RKO (cell line): ENCODE measurements around the gene ATP5F1C.
"Not testable (repeated sequence)": the region's sequence is repeated elsewhere in the genome, so short reads cannot be mapped to it uniquely, and the experiment has no call there.

Experiments
- DNase-seq: peaks from one replicate; pipeline ENCODE4 v3.0.0-alpha.2; 2016; ENCODE audit warnings: low spot score

Gene ATP5F1C

DNA sequence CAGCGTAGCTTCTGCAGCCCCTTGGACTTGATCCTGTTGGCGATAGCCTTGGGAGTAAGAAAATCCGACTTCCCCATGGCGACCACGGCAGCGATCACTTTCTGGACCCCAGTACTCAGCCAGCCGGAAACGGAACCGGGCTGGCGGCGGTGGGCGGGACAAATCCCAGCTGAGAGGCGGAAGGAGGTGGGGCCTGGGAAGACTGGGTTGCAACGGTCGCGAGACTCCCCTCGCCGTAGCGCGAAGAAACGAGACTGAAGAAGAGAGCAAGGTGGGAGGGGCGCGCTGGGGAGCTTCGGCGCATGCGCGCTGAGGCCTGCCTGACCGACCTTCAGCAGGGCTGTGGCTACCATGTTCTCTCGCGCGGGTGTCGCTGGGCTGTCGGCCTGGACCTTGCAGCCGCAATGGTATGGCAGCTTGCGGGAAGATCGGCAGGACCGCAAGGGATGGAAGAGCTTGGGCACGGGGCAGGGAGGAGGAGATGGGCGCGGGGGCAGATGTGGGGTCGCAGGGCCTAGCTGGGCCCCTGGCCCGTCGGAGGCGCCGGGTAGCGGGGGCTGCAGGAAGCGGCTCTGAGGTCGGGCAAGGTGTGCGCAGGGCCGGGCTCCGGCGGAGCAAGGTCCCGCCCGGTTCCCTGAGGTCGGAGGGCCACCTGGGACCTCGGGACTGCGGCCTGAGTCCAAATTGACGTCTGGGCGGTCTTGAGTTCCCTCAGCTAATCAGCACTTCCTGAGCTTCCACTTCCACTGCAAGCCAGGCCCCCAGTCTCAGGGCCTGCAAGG lies at the start of gene ATP5F1C, which contains the start of gene KIN:
TSS of gene ATP5F1C (plus strand) at position 321 of the 782 bp plus-strand sequence. CDS start at position 352, 31 bp downstream.
TSS of gene KIN (minus strand) at position 137 of the 782 bp plus-strand sequence. CDS start at position 77, 60 bp downstream.
- DNase-seq = peak; percentile 98

DNA sequence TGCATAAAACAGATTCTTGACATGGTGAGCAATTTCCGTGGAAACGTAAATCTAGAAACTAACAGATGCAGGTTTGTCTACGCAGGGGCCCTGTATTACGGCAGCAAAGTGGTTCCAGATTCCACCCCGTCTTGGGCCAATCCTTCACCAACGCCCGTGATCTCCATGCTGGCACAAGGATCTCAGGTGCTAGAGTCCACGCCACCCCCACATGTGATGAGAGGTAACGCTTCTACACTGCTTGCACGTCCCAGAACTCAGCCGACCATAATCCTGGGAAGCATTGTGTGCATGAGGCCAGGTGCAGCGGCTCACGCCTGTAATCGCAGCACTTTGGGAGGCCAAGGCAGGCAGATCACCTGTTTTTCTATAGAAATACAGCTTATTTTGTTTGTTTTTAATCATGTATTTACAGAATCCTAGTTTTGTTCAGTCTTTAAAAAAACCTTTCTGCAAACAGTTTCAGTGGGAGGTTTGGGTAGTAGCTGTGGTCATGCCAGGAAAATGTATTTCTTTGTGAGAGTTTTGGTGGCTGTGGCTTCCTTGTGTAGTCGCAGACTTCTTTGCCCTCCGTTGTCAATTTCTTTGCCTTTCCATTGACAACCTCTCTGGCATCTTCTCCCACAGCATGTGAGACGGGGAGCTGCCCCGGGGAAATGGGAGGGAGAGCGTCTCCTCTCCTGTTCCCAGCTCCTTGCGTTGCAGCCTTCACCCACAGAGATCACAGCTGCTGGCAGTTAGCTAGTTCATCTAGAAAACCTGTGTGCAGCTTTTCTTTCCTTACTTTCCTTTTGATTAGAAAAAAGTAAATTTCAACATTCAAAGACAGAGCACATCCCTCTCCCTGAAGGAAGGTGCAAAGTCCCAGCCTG lies 49.2 kb upstream of the ATP5F1C start:
- DNase-seq = no peak

DNA sequence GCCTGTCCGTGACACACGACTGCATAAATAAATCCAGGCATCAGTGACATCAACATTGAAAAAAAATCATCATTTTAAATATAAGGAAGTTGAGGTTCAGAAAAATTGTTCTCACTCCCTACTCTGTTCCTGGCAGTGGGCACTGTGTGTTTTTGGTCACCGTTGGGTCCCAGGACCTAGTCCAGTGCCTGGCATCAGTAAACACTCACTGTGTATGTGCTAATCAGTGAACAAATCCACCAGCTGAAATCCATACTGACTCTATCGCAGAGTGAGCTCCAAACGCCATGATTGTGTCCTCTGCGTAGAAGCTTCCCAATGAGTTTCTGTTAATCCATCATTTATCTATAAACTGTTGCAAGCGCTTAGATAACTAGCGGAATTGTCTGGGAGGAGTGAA lies 43.7 kb upstream of the ATP5F1C start:
- no peak for DNase-seq

DNA sequence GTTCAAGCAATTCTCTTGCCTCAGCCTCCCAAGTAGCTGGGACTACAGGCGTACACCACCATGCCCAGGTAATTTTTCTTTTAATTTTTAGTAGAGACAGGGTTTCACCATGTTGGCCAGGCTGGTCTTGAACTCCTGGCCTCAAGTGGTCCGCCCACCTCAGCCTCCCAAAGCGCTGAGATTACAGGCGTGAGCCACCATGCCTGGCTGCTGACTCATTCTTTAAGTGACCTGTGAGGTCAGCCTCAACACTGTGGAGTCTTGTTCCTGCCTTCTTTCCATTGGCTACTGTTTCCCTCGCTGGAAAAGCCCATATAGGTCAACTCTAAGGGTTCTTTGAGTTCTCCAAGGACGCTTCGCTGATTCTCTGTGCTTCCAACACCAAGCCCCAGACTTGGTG lies 39.3 kb upstream of the ATP5F1C start:
- peak; percentile 37 for DNase-seq

DNA sequence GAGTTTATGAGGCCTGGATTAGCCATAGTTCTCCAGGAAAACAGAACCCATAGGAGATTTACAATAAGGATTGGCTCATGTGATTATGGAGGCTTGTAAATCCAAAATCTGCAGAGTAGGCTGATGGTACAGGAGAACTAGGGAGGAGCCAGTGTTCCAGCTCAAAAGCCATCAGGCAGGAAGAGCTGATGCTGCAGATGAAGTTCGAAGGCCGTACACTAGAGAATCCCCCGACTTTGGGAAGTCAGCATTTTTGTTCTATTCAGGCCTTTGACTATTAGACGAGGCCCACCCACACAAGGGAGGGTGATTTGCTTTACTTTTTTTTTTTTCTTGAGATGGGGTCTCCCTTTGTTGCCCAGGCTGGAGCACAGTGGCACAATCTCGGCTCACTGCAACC lies 37.8 kb upstream of the ATP5F1C start:
- DNase-seq = no peak

DNA sequence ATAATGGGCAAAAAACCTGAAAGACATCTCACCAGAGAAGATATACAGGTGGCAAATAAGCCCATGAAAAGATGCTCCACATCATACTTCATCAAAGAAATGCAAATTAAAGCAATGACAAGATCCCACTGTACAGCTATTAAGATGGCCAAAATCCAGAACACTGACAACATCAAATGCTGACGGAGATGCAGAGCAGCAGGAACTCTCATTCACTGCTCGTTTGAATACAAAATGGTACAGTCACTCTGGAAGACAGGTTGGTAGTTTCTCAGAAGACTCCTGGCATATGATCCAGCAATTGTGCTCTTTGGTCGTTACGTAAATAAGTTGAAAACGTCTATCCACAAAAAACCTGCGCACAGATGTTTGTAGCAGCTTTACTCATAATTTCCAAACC lies 35.7 kb upstream of the ATP5F1C start:
- no peak for DNase-seq

DNA sequence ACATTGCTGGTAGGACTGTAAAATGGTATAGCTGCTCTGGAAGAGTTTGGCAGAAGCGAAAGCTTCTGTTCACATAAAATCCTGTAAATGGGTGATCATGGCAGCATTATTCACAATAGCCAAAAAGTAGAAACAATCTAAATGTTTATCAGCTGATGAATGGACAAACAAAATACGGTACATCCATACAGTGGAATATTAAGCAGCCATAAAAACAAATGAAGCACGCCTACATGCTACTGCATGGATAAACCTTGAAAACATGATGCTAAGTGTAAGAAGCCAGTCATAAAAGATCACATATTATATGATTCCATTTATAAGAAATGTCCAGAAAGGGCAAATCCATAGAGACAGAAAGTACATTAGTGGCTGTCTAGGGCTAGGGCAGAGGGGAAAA lies 32.9 kb upstream of the ATP5F1C start:
- DNase-seq = no peak

DNA sequence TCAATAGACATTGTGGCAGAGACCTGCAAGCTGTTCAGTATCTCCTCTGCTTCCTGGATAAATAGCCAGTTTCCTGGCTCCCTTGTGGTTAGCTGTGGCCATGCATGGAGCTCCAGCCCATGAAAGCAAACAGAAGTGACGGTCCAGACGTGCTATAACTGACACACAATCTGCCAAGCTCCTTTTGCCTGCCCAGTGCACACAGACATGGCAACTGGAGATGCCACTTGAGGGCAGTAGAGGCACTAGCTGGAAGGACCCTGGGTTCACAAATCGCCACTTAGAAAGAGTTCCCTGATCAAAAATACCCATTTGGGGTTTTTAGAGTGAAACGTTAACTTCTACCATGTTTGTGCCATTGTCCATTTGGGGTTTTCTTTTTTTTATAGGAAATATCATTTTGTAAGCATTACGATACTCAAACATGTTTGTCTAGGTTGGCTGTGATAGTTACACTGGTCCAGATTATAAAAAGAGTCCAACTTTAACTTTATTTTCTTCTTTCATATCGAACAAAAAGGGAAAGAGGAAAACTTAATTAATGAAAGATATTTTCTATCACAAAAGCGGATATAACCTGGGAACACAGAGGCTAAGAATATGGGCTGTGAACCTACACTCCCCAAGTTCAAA lies 31.5 kb upstream of the ATP5F1C start:
- peak; percentile 67 for DNase-seq

DNA sequence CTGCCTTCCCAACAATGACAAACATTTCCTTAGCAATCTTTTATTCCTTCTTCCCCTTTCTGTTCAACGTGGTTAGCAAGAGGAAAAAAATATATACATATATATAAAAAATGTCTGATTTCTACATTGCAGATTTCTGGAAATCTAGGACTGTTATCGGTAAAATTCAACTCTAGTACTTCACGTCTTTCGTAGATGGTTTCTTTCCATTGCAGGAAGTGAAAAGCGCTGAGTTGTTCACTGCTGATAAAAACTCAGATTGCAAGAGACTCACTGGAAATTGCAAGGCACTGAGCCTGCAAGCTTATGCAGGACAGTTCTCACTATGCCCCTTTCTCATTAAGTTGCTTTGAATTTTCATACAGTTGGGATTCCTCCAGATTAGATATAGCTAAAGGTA lies 24.0 kb upstream of the ATP5F1C start:
- no peak for DNase-seq

DNA sequence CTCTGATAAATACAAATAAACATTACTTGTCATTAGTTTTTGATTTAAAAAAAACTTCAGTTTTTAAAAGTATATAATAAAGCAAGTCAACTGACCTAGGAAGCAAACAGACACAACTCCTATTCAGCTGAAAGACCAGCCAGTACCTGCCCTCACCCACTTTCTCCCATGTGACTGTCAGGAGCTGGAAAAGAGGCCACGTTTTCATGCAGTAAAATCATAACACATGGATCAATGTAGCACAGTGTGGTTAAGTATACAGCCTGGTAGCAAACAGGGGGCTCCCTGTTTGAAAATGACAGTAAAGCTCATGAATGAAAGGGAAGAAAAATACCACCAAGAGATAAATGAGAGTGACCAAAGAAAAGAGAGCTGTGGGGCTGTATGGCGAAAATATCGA lies 21.7 kb upstream of the ATP5F1C start:
- DNase-seq = no peak

DNA sequence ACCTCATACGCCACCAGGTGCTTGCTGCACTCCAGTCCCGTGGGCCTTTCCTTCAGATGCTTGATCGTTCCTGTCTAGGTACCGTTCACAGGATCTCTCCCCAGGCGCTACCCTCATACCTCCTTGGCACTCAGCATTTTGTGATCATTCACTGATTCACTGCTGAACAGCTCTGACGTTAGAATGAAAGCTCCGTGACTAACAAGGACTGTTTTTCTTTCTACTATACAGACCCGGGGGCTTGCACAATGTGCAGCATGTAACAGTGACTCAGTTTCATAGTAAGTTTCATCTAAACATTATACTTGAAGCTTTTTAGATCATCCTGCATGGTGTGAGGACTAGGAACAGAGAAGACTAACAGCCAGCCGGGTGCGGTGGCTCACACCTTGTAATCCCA lies 20.8 kb upstream of the ATP5F1C start:
- peak; percentile 25 for DNase-seq

DNA sequence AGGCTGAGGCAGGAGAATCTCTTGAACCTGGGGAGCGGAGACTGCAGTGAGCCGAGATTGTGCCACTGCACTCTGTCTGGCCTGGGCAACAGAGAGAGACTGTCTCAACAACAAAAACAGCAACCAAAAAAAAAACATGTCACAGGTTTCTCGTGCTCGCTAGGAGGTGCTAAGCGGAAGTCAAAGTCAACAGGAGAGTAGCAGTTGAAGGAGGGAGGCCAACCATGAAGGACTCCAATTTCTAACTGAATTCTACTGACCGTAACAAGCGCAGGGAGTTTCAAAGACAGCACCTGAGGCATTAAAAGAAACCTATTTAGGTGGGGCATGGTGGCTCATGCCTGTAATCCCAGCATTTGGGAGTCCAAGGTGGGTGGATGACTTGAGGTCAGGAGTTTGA lies 19.6 kb upstream of the ATP5F1C start:
- no peak for DNase-seq

DNA sequence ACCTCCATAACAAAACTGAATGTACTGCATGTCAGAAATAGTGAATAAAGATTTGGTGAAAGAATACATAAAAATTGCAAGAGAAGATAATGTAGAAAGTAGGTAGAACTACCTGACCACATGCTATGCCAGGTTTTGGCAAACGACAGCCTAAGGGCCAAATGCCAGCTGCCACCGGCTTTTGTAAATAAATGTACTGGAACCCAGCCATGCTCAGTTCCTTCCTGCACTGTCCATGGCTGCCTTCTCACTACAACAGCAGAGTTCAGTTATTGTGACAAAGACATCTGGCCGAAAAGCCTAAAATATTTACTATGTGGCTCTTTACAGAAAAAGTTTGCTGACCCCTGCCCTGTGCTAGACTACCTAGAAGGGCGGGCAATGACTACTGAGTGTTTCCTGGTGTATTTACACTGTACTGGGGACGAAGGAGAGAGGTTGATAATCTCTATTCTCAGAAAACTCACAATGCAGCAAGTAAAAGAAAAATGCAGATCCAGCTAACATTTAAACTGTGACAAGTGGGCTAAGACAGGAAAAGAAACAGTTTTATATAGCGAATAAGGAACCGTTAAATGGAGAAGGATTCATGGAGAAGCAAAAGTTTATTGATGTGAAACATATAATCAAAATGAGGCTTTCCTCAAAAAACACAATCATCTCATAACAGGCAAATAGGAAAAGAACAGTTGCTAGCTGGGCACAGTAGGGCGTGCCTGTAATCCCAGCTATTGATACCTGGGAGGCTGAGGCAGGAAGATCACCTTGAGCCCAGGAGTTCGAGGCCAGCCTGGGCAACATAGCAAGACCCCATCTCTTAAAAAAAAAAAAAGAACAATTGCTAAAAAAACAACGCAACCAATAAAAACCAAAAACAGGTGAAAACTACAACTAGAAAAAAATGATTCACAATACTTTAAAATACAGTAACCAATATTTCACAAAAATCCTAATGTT lies 13.9 kb upstream of the ATP5F1C start:
- no peak for DNase-seq

DNA sequence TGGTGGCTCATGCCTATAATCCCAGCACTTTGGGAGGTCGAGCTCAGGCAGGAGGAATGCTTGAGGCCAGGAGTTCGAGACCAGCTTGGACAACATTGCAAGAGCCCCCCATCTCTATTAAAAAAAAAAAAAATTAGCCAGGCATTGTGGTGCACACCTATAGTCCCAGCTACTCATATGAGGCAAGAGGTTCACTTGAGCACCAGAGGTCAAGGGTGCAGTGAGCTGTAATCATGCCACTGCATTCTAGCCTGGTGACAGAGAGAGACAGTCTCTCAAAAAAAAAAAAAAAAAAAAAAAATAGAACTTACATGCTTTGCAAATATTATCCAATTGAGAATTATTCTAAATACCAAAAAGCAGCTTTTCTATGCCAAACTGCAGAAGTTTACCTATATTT lies 11.2 kb upstream of the ATP5F1C start:
- no peak for DNase-seq

DNA sequence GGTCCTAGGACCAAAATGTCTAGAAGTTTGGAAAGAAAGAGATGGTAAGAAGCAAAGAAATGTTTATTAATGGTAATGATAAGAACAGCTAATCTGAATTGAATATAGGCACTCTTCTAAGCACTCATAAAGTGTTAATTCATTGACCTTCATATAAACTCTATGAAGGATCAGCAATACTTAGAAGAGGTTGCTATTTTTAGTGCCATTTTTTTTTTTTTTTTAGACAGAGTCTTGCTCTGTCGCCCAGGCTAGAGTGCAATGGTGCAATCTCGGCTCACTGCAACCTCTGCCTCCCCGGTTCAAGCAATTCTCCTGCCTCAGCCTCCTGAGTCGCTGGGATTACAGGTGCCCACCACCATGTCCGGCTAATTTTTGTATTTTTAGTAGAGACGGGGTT lies 5.8 kb upstream of the ATP5F1C start:
- not testable (repeated sequence) for DNase-seq

DNA sequence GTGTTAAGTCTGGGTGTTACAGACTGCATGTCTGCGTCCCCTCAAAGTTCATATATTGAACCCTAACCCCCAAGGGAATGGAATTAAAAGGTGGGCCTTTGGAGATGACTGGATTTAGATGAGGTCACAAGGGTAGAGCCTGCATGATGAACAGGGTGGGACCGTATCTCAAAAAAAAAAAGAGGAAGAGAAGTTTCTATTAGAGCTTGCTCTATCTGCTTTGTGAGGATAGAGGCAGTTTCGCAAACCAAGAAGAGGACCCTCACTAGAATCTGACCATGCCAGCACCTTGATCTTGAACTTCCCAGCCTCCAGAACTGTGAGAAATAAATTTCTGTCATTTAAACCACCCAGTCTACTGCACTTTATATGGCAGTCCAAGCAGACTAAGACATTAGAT lies 1.5 kb upstream of the ATP5F1C start:
- no peak for DNase-seq

DNA sequence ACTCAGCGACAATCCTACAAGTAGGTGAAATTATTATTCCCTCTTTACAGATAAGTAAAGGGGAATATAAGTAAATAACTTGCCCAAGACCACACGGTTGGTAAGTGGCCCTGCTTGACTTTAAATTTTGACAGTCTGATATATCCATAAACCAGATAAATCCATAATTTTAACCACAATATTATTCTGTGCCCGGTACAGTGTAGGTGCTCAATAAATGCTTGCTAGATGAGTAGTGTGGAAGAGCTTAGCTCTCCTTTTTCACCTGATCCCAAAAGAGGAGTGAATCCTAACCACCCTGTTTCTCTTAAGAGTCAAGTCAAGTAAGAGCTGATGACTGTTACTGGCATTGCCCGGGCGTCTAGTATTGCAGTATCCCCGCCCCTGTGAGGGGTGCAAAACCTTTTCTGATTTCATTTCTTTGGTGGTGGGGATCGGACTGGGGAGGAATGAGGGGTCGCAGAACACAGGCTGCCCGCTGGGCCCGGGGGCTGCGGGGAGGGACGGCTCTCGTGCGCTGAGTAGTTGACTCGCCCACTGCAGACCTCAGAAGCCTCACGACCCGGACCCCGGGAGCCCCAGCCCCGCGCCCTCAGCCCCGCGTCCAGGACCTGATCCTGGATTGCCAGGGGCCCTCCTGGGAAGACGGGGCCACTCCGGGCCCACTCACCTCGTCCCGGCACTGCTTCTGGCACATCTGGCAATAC lies 674 bp upstream of the ATP5F1C start:
- DNase-seq = peak; percentile 76

DNA sequence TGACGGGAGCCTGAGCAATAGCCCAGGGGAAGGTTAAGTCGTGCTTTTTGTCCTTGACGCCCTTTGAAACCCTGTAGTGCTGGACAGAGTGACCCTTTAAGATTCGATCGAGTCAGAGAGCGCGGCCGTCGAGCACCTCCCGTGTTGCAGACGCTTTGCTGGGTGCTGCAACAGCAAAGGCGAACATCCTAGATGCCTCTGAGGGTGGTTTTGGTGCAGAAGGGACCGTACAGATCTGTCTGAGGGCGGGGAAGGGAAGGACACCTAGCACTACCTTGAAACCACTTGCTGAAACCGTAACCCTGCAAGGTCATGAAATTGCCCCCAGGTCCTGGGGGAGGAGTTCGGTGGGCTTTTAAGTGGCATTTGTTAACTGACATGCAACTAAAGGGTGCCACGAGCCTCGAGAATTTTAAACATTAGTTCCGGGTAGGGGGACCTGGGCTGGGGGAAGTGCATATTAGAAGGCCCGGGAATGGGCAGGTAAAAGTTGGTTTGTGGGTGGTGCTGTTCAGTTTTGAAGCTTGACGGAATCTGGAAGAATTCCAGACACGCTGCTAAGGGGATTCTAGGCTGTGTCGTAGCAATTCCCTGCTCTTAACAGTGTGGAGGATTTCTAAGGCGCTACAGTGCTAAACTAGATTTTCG lies 786 bp downstream of the ATP5F1C start:
- DNase-seq = peak; percentile 61

DNA sequence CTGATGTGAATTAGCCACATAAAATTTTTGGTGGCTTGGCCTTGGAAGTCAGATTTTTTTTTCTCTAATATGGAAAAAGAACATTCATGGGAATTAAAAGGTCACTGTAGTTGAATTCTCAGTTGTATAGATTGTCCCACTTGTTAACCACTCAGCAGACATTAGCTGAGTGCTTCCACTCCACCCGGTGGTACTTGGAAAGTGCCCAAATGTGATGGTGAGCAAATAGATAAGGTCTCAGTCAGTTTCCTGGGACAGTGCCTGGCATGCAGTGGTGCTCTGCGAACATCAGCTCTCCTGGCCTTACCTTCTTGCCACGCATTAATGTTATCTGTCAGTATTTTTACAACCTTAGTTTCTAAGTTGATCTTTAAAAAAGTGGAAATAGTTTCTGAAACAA lies 1.4 kb downstream of the ATP5F1C start:
- DNase-seq = peak; percentile 70

DNA sequence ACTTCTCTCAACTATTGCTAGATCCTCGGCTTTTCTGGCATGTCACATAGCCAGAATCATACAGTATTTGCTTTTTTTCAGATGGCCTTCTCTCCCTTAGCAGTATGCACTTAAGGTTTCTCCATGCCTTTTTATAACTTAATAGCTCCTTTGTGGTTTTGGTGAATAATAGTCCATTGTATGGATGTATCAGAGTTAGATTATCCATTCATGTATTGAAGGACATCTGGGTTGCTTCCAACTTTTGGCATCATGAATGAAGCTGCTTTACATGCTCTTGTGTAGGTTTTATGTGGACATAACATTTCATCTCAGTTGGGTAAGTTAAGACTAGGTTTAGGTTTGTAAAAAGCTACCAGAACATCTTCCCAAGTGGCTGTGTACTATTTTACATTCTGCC lies 4.6 kb downstream of the ATP5F1C start:
- no peak for DNase-seq
